Liver (tissue), 9 donors: Measurements from ENCODE around the gene GALNT10. TPM values are rescaled to one million over a fixed set of nuclear protein-coding genes. Genes with fewer than 3 reads are reported as not detected.

ENCODE experiments used
- DNase-seq: peaks from one replicate; pipeline ENCODE4 v3.0.0-alpha.2; 2017; ENCODE audit warnings: low spot score
- H3K27ac ChIP-seq, 2 donors: one replicate each; pipeline ENCODE4 v1.7.0; 2013; ENCODE audit warnings: inconsistent platforms in 2 of 2, low read length in 2 of 2, control low read depth in 1 of 2, low read depth in 1 of 2, mild to moderate bottlenecking in 1 of 2
- H3K27me3 ChIP-seq, 4 donors: one replicate each; pipeline versions ENCODE4 v1.6.1 to v1.7.0; 2013; ENCODE audit warnings: low read length in 3 of 4, inconsistent platforms in 1 of 4, mild to moderate bottlenecking in 1 of 4, moderate library complexity in 1 of 4; ENCODE audit not compliant: control insufficient read depth in 4 of 4, insufficient read depth in 4 of 4
- H3K36me3 ChIP-seq, 4 donors: one replicate each; pipeline versions ENCODE4 v1.6.1 to v1.7.0; 2013; ENCODE audit warnings: low read length in 3 of 4, mild to moderate bottlenecking in 3 of 4, low read depth in 1 of 4, moderate library complexity in 1 of 4; ENCODE audit not compliant: control insufficient read depth in 4 of 4, insufficient read depth in 3 of 4
- H3K4me1 ChIP-seq, 4 donors: one replicate each; pipeline versions ENCODE4 v1.6.1 to v1.7.0; 2013; ENCODE audit warnings: low read length in 3 of 4, mild to moderate bottlenecking in 3 of 4, moderate library complexity in 1 of 4; ENCODE audit not compliant: control insufficient read depth in 4 of 4, insufficient read depth in 4 of 4
- H3K4me3 ChIP-seq, 3 donors: one replicate each; pipeline versions ENCODE4 v1.6.1 to v1.7.0; 2013; ENCODE audit warnings: low read length in 3 of 3, control low read depth in 1 of 3, low read depth in 1 of 3, mild to moderate bottlenecking in 1 of 3
- H3K9ac ChIP-seq, 2 donors: one replicate each; pipeline ENCODE4 v1.7.0; 2013; ENCODE audit warnings: low read length in 2 of 2, mild to moderate bottlenecking in 2 of 2, moderate library complexity in 2 of 2, control low read depth in 1 of 2, low read depth in 1 of 2
- H3K9me3 ChIP-seq, 4 donors: one replicate each; pipeline versions ENCODE4 v1.6.1 to v1.7.0; 2013; ENCODE audit warnings: low read length in 3 of 4; ENCODE audit not compliant: control insufficient read depth in 4 of 4
- ATF3 ChIP-seq: IDR thresholded peaks from 2 replicates; pipeline ENCODE4 v1.6.1; 2016; ENCODE audit warnings: antibody characterized with exemption
- EGR1 ChIP-seq, 2 donors: IDR thresholded peaks; 2 replicates each; pipeline ENCODE4 v1.6.1; 2016 to 2018; ENCODE audit warnings: antibody characterized with exemption in 2 of 2, low read depth in 2 of 2
- FOXA1 ChIP-seq: IDR thresholded peaks from 2 replicates; pipeline ENCODE4 v1.6.1; 2016; ENCODE audit warnings: antibody characterized with exemption
- GABPA ChIP-seq, 2 donors: IDR thresholded peaks in 1 of 2; conservative IDR thresholded peaks in 1 of 2; 2 replicates each; pipeline ENCODE4 v1.6.1; 2016; ENCODE audit warnings: antibody characterized with exemption in 2 of 2, mild to moderate bottlenecking in 1 of 2, moderate library complexity in 1 of 2
- HNF4A ChIP-seq, 2 donors: conservative IDR thresholded peaks; 2 replicates each; pipeline ENCODE4 v1.6.1; 2016; ENCODE audit warnings: antibody characterized with exemption in 2 of 2, mild to moderate bottlenecking in 2 of 2
- HNF4G ChIP-seq: IDR thresholded peaks from 2 replicates; pipeline ENCODE4 v1.6.1; 2016; ENCODE audit warnings: antibody characterized with exemption
- JUND ChIP-seq, 2 donors: IDR thresholded peaks; 2 replicates each; pipeline ENCODE4 v1.6.1; 2016; ENCODE audit warnings: antibody characterized with exemption in 2 of 2
- MAX ChIP-seq: IDR thresholded peaks from 2 replicates; pipeline ENCODE4 v1.6.1; 2016; ENCODE audit warnings: antibody characterized with exemption
- RAD21 ChIP-seq, 2 donors: IDR thresholded peaks; 2 replicates each; pipeline ENCODE4 v1.6.1; 2016; ENCODE audit warnings: antibody characterized with exemption in 2 of 2, mild to moderate bottlenecking in 2 of 2
- RXRA ChIP-seq, 2 donors: IDR thresholded peaks; 2 replicates each; pipeline ENCODE4 v1.6.1; 2017 to 2018; ENCODE audit warnings: antibody characterized with exemption in 2 of 2, mild to moderate bottlenecking in 1 of 2
- SP1 ChIP-seq: IDR thresholded peaks from 2 replicates; pipeline ENCODE4 v1.6.1; 2018; ENCODE audit warnings: antibody characterized with exemption, mild to moderate bottlenecking
- TAF1 ChIP-seq: conservative IDR thresholded peaks from 2 replicates; pipeline ENCODE4 v1.6.1; 2016; ENCODE audit warnings: antibody characterized with exemption, mild to moderate bottlenecking
- YY1 ChIP-seq: IDR thresholded peaks from 2 replicates; pipeline ENCODE4 v1.6.1; 2016; ENCODE audit warnings: antibody characterized with exemption, mild to moderate bottlenecking
- WGBS: extraction: QIAGEN DNeasy Blood & Tissue Kit; methylation state at CpG from one replicate; pipeline ENCODE4 v1.1.7; 2013; 5-methylcytosine and 5-hydroxymethylcytosine counted together
- polyA plus RNA-seq, 2 donors: library from polyadenylated mRNA; stranded (reverse) in 1 of 2; unstranded in 1 of 2; fragments of 200-250 nt in 1 of 2; fragments of >200 nt in 1 of 2; fragmentation: Nextera tagmentation in 1 of 2; extraction: Ambion mirVana in 1 of 2; gene quantifications; one replicate each; pipeline versions ENCODE4 v1.2.1 to v1.2.3, GENCODE V29; 2013 to 2015
- total RNA-seq, 2 donors: library from RNA; depleted of rRNA; stranded (reverse); fragments of >200 nt; gene quantifications; one replicate each; pipeline ENCODE4 v1.2.3, GENCODE V29; 2014
- TF ChIP-seq, protein P1 (sequence below): fragments of 150-350 bp; IDR thresholded peaks from 2 replicates; pipeline ENCODE4 v1.5.1; 2017; ENCODE audit warnings: improper control_type of control experiment, low read depth, low read length; ENCODE audit not compliant: missing input control
- TF ChIP-seq, protein P2 (sequence below): IDR thresholded peaks from 2 replicates; pipeline ENCODE4 v1.6.1; 2016; ENCODE audit warnings: antibody characterized with exemption, mild to moderate bottlenecking
- donor health status: healthy.
- donor health status: healthy.
- donor health status: healthy.
- donor health status: healthy.
- donor health status: healthy.

Gene GALNT10
- total and polyA plus RNA-seq, 4 donors = 1.1 to 17.8 (median 5.3) TPM

DNA sequence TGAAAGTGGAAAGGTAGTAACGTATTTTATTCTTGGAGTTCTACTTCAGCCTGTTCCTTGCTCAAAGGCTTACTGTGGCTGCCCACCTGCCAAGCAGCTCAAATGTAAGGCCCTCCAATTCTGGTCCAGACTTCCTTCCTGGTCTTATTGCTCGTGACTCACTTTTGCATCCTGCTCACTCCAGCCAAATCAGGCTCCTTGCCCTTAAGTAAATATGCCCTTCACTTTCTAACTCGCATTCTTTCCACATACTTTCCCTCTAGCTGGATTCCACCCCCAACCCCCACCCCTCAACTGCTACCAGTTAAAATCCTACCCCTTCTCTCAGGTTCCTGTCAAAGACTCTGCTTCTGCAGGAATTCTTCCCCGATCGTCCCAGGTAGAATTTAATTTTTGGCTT, 96.6 kb downstream of the GALNT10 start:
- Histone ChIP-seq H3K9ac (no peak overlapping the region), H3K36me3 (no peaks in the 10 kb centered on the region), H3K9me3 (no peaks in the 10 kb centered on the region), H3K27me3 (no peaks in the 10 kb centered on the region), H3K4me1 (peaks cover 0 to 4% (median 0%) of the 10 kb centered on the region in 4 donors), H3K4me3 (no peak overlapping the region), H3K27ac (no peak overlapping the region)
- TF ChIP-seq TAF1 = no peak
- TF ChIP-seq SP1 = no peak
- TF ChIP-seq JUND (IDR thresholded peaks at IDR 0.05) = no peak
- TF ChIP-seq FOXA1 = no peak
- no peak for TF ChIP-seq YY1
- TF ChIP-seq GABPA (IDR thresholded peaks at IDR 0.05 in 1 of 2, conservative IDR thresholded peaks at IDR 0.05 in 1 of 2) = no peak
- no peak for TF ChIP-seq ATF3
- TF ChIP-seq RXRA (IDR thresholded peaks at IDR 0.05) = no peak
- no peak for TF ChIP-seq HNF4G
- no peak for TF ChIP-seq RAD21 (IDR thresholded peaks at IDR 0.05)
- TF ChIP-seq, protein P1, sequence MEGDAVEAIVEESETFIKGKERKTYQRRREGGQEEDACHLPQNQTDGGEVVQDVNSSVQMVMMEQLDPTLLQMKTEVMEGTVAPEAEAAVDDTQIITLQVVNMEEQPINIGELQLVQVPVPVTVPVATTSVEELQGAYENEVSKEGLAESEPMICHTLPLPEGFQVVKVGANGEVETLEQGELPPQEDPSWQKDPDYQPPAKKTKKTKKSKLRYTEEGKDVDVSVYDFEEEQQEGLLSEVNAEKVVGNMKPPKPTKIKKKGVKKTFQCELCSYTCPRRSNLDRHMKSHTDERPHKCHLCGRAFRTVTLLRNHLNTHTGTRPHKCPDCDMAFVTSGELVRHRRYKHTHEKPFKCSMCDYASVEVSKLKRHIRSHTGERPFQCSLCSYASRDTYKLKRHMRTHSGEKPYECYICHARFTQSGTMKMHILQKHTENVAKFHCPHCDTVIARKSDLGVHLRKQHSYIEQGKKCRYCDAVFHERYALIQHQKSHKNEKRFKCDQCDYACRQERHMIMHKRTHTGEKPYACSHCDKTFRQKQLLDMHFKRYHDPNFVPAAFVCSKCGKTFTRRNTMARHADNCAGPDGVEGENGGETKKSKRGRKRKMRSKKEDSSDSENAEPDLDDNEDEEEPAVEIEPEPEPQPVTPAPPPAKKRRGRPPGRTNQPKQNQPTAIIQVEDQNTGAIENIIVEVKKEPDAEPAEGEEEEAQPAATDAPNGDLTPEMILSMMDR = no peak
- TF ChIP-seq, protein P2, sequence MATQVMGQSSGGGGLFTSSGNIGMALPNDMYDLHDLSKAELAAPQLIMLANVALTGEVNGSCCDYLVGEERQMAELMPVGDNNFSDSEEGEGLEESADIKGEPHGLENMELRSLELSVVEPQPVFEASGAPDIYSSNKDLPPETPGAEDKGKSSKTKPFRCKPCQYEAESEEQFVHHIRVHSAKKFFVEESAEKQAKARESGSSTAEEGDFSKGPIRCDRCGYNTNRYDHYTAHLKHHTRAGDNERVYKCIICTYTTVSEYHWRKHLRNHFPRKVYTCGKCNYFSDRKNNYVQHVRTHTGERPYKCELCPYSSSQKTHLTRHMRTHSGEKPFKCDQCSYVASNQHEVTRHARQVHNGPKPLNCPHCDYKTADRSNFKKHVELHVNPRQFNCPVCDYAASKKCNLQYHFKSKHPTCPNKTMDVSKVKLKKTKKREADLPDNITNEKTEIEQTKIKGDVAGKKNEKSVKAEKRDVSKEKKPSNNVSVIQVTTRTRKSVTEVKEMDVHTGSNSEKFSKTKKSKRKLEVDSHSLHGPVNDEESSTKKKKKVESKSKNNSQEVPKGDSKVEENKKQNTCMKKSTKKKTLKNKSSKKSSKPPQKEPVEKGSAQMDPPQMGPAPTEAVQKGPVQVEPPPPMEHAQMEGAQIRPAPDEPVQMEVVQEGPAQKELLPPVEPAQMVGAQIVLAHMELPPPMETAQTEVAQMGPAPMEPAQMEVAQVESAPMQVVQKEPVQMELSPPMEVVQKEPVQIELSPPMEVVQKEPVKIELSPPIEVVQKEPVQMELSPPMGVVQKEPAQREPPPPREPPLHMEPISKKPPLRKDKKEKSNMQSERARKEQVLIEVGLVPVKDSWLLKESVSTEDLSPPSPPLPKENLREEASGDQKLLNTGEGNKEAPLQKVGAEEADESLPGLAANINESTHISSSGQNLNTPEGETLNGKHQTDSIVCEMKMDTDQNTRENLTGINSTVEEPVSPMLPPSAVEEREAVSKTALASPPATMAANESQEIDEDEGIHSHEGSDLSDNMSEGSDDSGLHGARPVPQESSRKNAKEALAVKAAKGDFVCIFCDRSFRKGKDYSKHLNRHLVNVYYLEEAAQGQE = no peak
- TF ChIP-seq MAX = no peak
- no peak for TF ChIP-seq HNF4A (conservative IDR thresholded peaks at IDR 0.05)
- WGBS = 73% methylated on average over 5 of the region's 5 CpGs
- DNase-seq = no peak

DNA sequence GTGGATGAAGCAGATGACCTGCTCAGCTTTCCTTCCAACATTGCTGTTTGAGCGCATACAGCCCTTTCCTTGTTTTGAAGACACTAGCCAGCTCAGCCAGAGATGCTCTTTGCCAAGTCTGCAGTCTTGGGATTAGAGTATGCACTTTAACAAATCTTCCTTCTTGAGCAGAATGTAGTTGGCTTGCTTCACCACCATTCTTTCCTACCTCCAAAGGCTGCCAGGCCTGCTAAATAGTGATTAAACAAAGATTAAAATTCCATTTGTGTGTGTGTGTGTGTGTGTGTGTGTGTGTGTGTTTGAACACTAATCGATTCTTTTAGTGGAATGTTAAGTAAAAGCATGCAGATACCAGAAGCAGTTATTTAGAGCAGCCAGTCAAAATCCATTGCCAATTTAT, 97.6 kb downstream of the GALNT10 start:
- Histone ChIP-seq H3K27ac (no peak overlapping the region), H3K9ac (no peak overlapping the region), H3K4me3 (no peak overlapping the region), H3K27me3 (no peaks in the 10 kb centered on the region), H3K36me3 (no peaks in the 10 kb centered on the region), H3K4me1 (peaks cover 0 to 4% (median 0%) of the 10 kb centered on the region in 4 donors), H3K9me3 (no peaks in the 10 kb centered on the region)
- DNase-seq = no peak
- 60% methylated on average over 2 of the region's 2 CpGs for WGBS
- TF ChIP-seq HNF4G = no peak
- TF ChIP-seq HNF4A (conservative IDR thresholded peaks at IDR 0.05) = peak in 1 of 2 donors; percentile 18
- no peak for TF ChIP-seq EGR1 (IDR thresholded peaks at IDR 0.05; ENCODE audit: low read depth in 2 of 2)
